GM18909 (cell line): ENCODE measurements around the gene CA5B.
"Not testable (repeated sequence)": the region's sequence is repeated elsewhere in the genome, so short reads cannot be mapped to it uniquely, and the experiment has no call there.

Source experiments
- ATAC-seq: cut with Tn5 transposase; IDR thresholded peaks from one replicate; pipeline ENCODE4 v1.9.1; 2021; ENCODE audit warnings: mild to moderate bottlenecking; ENCODE audit not compliant: unreplicated experiment, poor library complexity

Gene CA5B

GRCh38 chrX:15812192-15812938, 74.3 kb downstream of the CA5B start:
- ATAC-seq, result no peak

DNA sequence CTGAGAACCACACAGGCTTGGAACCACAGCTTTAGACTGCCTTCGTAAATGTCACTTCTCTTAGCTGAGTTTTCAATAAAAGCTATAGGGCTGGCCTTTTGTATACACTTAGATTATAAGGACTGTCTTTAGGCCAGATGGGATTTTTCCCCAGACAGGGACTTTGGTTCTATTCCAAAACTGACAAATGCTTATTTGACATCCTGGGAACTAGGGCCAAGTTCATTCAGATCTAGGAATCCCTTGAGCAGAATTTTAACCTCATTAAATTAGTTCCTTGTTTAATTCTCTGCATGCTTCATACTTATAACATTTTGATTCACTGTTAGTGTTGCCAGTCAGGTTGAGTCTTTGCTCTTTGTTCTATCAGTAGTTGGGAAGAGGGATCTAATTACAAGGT, 75.3 kb downstream of the CA5B start:
- no peak for ATAC-seq

DNA sequence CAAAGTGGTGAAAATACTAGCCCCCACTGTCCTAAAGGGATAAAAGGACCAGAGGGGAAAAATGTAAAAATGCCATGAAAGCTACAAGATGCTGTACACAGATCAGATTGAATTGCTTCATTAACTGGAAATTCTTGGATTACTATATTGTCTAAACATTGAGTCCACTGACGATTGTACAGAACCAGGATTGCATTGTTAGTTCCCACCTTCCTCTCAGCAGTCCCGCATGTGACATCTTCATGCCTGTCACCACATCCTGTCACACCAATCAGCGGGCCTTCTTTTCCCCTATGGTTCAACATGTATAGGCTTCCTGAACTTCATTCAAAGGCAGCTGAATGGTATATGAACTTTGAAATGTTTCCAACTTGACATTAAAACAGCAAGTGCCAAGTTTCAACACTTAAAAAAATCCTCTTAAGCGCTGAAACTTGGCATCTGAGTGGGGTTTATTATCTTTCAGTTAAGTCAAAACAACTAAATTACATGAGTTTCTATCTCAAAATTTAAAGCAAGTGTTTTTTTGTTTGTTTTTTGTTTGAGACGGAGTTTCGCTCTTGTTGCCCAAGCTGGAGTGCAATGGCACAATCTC, 76.8 kb downstream of the CA5B start:
- ATAC-seq, result no peak

DNA sequence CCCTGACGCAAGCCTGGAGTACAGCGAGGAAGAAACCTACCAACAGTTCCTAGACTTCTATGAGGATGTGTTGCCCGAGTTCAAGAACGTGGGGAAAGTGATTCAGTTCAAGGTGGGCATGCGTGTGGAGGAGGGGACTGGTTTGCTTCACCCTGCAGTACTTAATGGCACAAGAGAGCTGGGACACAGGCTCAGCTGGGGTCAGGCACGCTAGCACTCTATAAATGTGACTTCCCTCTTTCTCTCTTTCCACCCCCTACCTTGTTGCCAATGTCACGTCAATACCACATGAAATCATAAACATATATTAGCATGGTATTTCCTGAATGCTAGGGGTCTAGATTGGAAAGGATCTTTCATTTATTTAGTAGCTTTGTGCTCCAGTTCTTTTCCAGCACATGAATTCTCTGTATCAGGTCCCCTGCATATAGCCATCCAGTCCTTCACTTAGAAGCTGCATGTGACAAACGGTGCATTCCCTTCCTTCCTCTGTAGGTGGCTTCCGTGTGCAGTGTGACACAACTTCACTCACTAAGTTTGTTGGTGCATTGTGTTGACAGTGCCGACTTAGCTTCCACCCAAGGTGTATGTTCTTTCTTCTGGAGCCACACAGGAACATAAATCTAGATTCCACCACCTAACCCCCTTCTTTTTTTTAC, 77.8 kb downstream of the CA5B start:
- ATAC-seq, result peak; percentile 86

DNA sequence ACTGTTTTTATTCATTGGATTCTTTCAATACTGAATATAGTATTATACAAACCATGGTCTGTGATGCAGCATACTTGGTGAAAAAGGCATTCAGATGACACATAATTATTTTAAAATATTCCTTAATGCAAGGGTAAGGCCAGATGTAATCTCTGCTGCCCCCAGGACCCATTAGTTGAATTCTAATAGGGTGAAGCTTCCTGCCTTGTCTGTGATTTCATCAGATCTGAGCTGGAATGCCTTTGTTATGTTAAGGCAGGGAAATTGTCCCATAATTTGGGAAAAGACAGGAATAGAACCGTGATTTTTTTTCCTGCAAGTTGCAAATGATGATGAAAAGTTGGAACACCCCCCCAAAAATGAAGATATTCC, 78.4 kb downstream of the CA5B start:
- no peak for ATAC-seq

DNA sequence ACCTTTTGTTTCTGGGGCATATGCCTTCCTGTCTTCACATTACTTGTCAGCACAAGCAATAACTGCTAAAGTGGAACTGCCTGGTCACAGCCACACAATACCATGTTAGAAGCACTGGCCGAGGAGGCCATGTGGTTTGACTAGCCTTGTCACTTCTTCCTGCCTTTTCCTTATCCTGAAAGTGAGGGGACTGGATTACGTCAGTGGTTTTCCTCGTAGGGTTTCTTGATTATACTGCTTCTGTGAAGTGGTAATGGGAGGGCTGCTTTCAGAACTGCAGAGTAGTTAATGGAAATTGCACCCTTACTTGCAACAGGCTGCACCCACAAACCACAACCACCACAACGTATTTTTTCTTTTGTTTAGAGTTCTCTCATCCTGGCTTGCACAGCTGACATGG, 78.8 kb downstream of the CA5B start:
- ATAC-seq, result no peak

DNA sequence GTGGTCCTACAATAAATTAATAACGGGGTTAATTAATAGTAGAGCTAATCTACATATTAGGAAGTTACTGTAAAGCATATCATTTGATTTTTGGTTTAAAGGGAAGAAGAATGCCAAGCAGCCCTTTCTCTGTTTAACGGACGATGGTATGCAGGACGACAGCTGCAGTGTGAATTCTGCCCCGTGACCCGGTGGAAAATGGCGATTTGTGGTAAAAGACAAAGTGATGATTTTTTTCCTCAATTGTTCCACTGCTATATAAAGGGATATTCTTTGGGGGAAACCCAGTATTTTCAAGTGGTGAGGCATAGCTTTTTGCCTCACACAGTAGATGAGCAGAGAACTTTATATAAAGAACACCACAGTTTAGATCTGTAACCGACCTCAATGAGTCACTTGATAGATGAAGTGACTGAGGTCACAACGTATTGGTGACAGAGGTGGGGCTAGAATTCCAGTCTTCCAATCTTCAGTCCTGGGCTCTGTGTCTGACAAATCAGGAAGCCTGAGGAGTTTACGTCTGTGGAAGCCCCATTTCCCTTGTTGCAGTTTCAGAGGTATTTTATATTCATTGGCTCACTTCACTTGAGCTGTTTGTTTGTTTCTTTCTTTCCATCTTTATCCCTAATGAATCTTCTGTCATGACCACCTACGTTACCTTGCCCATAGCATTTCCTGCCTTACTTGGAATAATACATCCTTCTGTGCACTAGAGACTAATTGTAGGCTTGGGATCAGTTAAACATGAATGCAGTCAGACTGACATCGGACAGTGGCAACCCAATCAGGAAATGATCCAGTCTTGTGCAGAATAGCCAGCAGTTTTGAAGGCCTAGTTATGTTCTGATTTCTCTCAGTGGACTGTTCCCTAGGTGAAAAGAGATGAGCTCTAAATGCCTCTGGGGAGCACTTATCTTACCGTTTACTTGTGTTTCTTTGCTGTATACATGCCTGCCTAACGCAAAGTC, 82.3 kb downstream of the CA5B start:
- ATAC-seq, result no peak

GRCh38 chrX:15822922-15823321, 84.9 kb downstream of the CA5B start:
- ATAC-seq, result no peak

GRCh38 chrX:15825936-15826335, 87.9 kb downstream of the CA5B start:
- ATAC-seq, result no peak

GRCh38 chrX:15829217-15829616, 91.1 kb downstream of the CA5B start:
- ATAC-seq, result no peak

DNA sequence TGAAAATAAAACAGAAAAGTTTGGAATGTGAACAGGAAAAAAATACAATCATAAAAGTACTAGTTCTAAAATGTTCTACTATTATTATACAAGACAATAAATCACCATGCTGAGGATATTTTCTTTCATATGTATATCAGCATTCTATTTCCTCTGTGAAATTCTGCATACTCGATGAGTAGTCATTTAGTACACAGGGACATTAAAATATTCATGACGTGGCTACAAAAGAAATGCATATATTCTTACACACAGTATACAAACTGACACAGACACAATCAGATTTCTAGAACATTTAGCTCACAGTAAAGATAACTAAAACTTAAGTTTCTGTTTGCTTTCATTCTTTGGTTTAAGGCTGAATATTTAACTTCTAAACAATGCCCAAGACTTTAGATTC, 93.3 kb downstream of the CA5B start:
- ATAC-seq, result not testable (repeated sequence)

- no peak for ATAC-seq
Measured at GRCh38 chrX:15834053-15834452, 96.0 kb downstream of the CA5B start.

GRCh38 chrX:15834827-15835595, 96.9 kb downstream of the CA5B start:
- ATAC-seq, result no peak
